Liver (tissue), 9 donors: ENCODE data around the gene WWC2. TPM values are rescaled to one million over a fixed set of nuclear protein-coding genes. Genes with fewer than 3 reads are reported as not detected.

ENCODE experiments used
- DNase-seq: peaks from one replicate; pipeline ENCODE4 v3.0.0-alpha.2; 2017; ENCODE audit warnings: low spot score
- H3K27ac ChIP-seq, 2 donors: one replicate each; pipeline ENCODE4 v1.7.0; 2013; ENCODE audit warnings: inconsistent platforms in 2 of 2, low read length in 2 of 2, control low read depth in 1 of 2, low read depth in 1 of 2, mild to moderate bottlenecking in 1 of 2
- H3K27me3 ChIP-seq, 4 donors: one replicate each; pipeline versions ENCODE4 v1.6.1 to v1.7.0; 2013; ENCODE audit warnings: low read length in 3 of 4, inconsistent platforms in 1 of 4, mild to moderate bottlenecking in 1 of 4, moderate library complexity in 1 of 4; ENCODE audit not compliant: control insufficient read depth in 4 of 4, insufficient read depth in 4 of 4
- H3K36me3 ChIP-seq, 4 donors: one replicate each; pipeline versions ENCODE4 v1.6.1 to v1.7.0; 2013; ENCODE audit warnings: low read length in 3 of 4, mild to moderate bottlenecking in 3 of 4, low read depth in 1 of 4, moderate library complexity in 1 of 4; ENCODE audit not compliant: control insufficient read depth in 4 of 4, insufficient read depth in 3 of 4
- H3K4me1 ChIP-seq, 4 donors: one replicate each; pipeline versions ENCODE4 v1.6.1 to v1.7.0; 2013; ENCODE audit warnings: low read length in 3 of 4, mild to moderate bottlenecking in 3 of 4, moderate library complexity in 1 of 4; ENCODE audit not compliant: control insufficient read depth in 4 of 4, insufficient read depth in 4 of 4
- H3K4me3 ChIP-seq, 3 donors: one replicate each; pipeline versions ENCODE4 v1.6.1 to v1.7.0; 2013; ENCODE audit warnings: low read length in 3 of 3, control low read depth in 1 of 3, low read depth in 1 of 3, mild to moderate bottlenecking in 1 of 3
- H3K9ac ChIP-seq, 2 donors: one replicate each; pipeline ENCODE4 v1.7.0; 2013; ENCODE audit warnings: low read length in 2 of 2, mild to moderate bottlenecking in 2 of 2, moderate library complexity in 2 of 2, control low read depth in 1 of 2, low read depth in 1 of 2
- H3K9me3 ChIP-seq, 4 donors: one replicate each; pipeline versions ENCODE4 v1.6.1 to v1.7.0; 2013; ENCODE audit warnings: low read length in 3 of 4; ENCODE audit not compliant: control insufficient read depth in 4 of 4
- ATF3 ChIP-seq: IDR thresholded peaks from 2 replicates; pipeline ENCODE4 v1.6.1; 2016; ENCODE audit warnings: antibody characterized with exemption
- CTCF ChIP-seq: fragments of 150-350 bp; IDR thresholded peaks from 2 replicates; pipeline ENCODE4 v1.5.1; 2017; ENCODE audit warnings: improper control_type of control experiment, low read depth, low read length; ENCODE audit not compliant: missing input control
- EGR1 ChIP-seq, 2 donors: IDR thresholded peaks; 2 replicates each; pipeline ENCODE4 v1.6.1; 2016 to 2018; ENCODE audit warnings: antibody characterized with exemption in 2 of 2, low read depth in 2 of 2
- FOXA1 ChIP-seq: IDR thresholded peaks from 2 replicates; pipeline ENCODE4 v1.6.1; 2016; ENCODE audit warnings: antibody characterized with exemption
- FOXA2 ChIP-seq: IDR thresholded peaks from 2 replicates; pipeline ENCODE4 v1.6.1; 2016; ENCODE audit warnings: antibody characterized with exemption
- GABPA ChIP-seq, 2 donors: IDR thresholded peaks in 1 of 2; conservative IDR thresholded peaks in 1 of 2; 2 replicates each; pipeline ENCODE4 v1.6.1; 2016; ENCODE audit warnings: antibody characterized with exemption in 2 of 2, mild to moderate bottlenecking in 1 of 2, moderate library complexity in 1 of 2
- HNF4A ChIP-seq, 2 donors: conservative IDR thresholded peaks; 2 replicates each; pipeline ENCODE4 v1.6.1; 2016; ENCODE audit warnings: antibody characterized with exemption in 2 of 2, mild to moderate bottlenecking in 2 of 2
- HNF4G ChIP-seq: IDR thresholded peaks from 2 replicates; pipeline ENCODE4 v1.6.1; 2016; ENCODE audit warnings: antibody characterized with exemption
- JUND ChIP-seq, 2 donors: IDR thresholded peaks; 2 replicates each; pipeline ENCODE4 v1.6.1; 2016; ENCODE audit warnings: antibody characterized with exemption in 2 of 2
- MAX ChIP-seq: IDR thresholded peaks from 2 replicates; pipeline ENCODE4 v1.6.1; 2016; ENCODE audit warnings: antibody characterized with exemption
- NR2F2 ChIP-seq: IDR thresholded peaks from 2 replicates; pipeline ENCODE4 v1.6.1; 2016; ENCODE audit warnings: antibody characterized with exemption
- RAD21 ChIP-seq, 2 donors: IDR thresholded peaks; 2 replicates each; pipeline ENCODE4 v1.6.1; 2016; ENCODE audit warnings: antibody characterized with exemption in 2 of 2, mild to moderate bottlenecking in 2 of 2
- REST ChIP-seq: IDR thresholded peaks from 2 replicates; pipeline ENCODE4 v1.6.1; 2016; ENCODE audit warnings: antibody characterized with exemption, mild to moderate bottlenecking
- RXRA ChIP-seq, 2 donors: IDR thresholded peaks; 2 replicates each; pipeline ENCODE4 v1.6.1; 2017 to 2018; ENCODE audit warnings: antibody characterized with exemption in 2 of 2, mild to moderate bottlenecking in 1 of 2
- SP1 ChIP-seq: IDR thresholded peaks from 2 replicates; pipeline ENCODE4 v1.6.1; 2018; ENCODE audit warnings: antibody characterized with exemption, mild to moderate bottlenecking
- TAF1 ChIP-seq: conservative IDR thresholded peaks from 2 replicates; pipeline ENCODE4 v1.6.1; 2016; ENCODE audit warnings: antibody characterized with exemption, mild to moderate bottlenecking
- YY1 ChIP-seq: IDR thresholded peaks from 2 replicates; pipeline ENCODE4 v1.6.1; 2016; ENCODE audit warnings: antibody characterized with exemption, mild to moderate bottlenecking
- ZBTB33 ChIP-seq: IDR thresholded peaks from 2 replicates; pipeline ENCODE4 v1.6.1; 2016; ENCODE audit warnings: antibody characterized with exemption
- WGBS: extraction: QIAGEN DNeasy Blood & Tissue Kit; methylation state at CpG from one replicate; pipeline ENCODE4 v1.1.7; 2013; 5-methylcytosine and 5-hydroxymethylcytosine counted together
- polyA plus RNA-seq, 2 donors: library from polyadenylated mRNA; stranded (reverse) in 1 of 2; unstranded in 1 of 2; fragments of 200-250 nt in 1 of 2; fragments of >200 nt in 1 of 2; fragmentation: Nextera tagmentation in 1 of 2; extraction: Ambion mirVana in 1 of 2; gene quantifications; one replicate each; pipeline versions ENCODE4 v1.2.1 to v1.2.3, GENCODE V29; 2013 to 2015
- total RNA-seq, 2 donors: library from RNA; depleted of rRNA; stranded (reverse); fragments of >200 nt; gene quantifications; one replicate each; pipeline ENCODE4 v1.2.3, GENCODE V29; 2014
- donor health status: healthy.
- donor health status: healthy.
- donor health status: healthy.
- donor health status: healthy.
- donor health status: healthy.

Gene WWC2
- total and polyA plus RNA-seq, 4 donors = 8.6 to 60.1 (median 13.3) TPM

GRCh38 chr4:183253451-183253850 is 154.4 kb downstream of the WWC2 start (continued):
- no peak for TF ChIP-seq CTCF
- TF ChIP-seq TAF1 = no peak
- peak; percentile 89 for TF ChIP-seq FOXA2
- no peak for TF ChIP-seq ATF3
- no peak for TF ChIP-seq YY1

GRCh38 chr4:183254162-183254561 is 155.1 kb downstream of the WWC2 start:
- Histone ChIP-seq H3K9ac (no peak overlapping the region), H3K27ac (no peak overlapping the region), H3K9me3 (no peaks in the 10 kb centered on the region), H3K4me1 (peaks cover 5 to 53% (median 34%) of the 10 kb centered on the region in 4 donors), H3K4me3 (no peak overlapping the region), H3K27me3 (no peaks in the 10 kb centered on the region), H3K36me3 (no peaks in the 10 kb centered on the region)
- TF ChIP-seq YY1 (no peak), NR2F2 (no peak), SP1 (no peak), ATF3 (no peak), MAX (no peak), CTCF (no peak), TAF1 (no peak), REST (no peak), RAD21 (IDR thresholded peaks at IDR 0.05) (no peak), FOXA2 (no peak), HNF4A (conservative IDR thresholded peaks at IDR 0.05) (no peak), JUND (IDR thresholded peaks at IDR 0.05) (no peak), FOXA1 (no peak), RXRA (IDR thresholded peaks at IDR 0.05) (no peak), GABPA (IDR thresholded peaks at IDR 0.05 in 1 of 2, conservative IDR thresholded peaks at IDR 0.05 in 1 of 2) (no peak), HNF4G (no peak), EGR1 (IDR thresholded peaks at IDR 0.05; ENCODE audit: low read depth in 2 of 2) (no peak), ZBTB33 (no peak)
- DNase-seq = no peak
- 82% methylated on average over 6 of the region's 6 CpGs for WGBS
